HG03175 (cell line): ENCODE measurements around the gene SCN7A.

Source experiments
- ATAC-seq: cut with Tn5 transposase; IDR thresholded peaks from one replicate; pipeline ENCODE4 v1.9.1; 2021; ENCODE audit warnings: mild to moderate bottlenecking, moderate library complexity; ENCODE audit not compliant: unreplicated experiment

SCN7A gene

GRCh38 chr2:166494140-166494624 is at the start of gene SCN7A:
TSS of gene SCN7A (minus strand) at chr2:166494249. CDS start at chr2:166477696, 16,553 bp downstream.
- no peak for ATAC-seq

- peak; percentile 97 for ATAC-seq
These were observed 45.5 kb upstream of the SCN7A start for GRCh38 chr2:166539340-166540162.

- no peak for ATAC-seq
These were observed 42.1 kb upstream of the SCN7A start for GRCh38 chr2:166536111-166536510.

GRCh38 chr2:166521155-166521554 is 27.1 kb upstream of the SCN7A start:
- no peak for ATAC-seq

GRCh38 chr2:166520604-166521003 is 26.6 kb upstream of the SCN7A start:
- no peak for ATAC-seq

GRCh38 chr2:166519391-166519962 is 25.4 kb upstream of the SCN7A start:
- ATAC-seq, result no peak

- ATAC-seq, result no peak
These were observed 24.8 kb upstream of the SCN7A start for GRCh38 chr2:166518634-166519390.

GRCh38 chr2:166517533-166518061 is 23.5 kb upstream of the SCN7A start:
- no peak for ATAC-seq

- ATAC-seq, result no peak
These were observed 22.8 kb upstream of the SCN7A start for GRCh38 chr2:166516712-166517303.

- no peak for ATAC-seq
These were observed 19.9 kb upstream of the SCN7A start for GRCh38 chr2:166513952-166514351.

GRCh38 chr2:166499281-166499680 is 5.2 kb upstream of the SCN7A start:
- no peak for ATAC-seq

- ATAC-seq, result no peak
These were observed 2.6 kb downstream of the SCN7A start for GRCh38 chr2:166491461-166491860.

- ATAC-seq, result no peak
These were observed 6.9 kb downstream of the SCN7A start for GRCh38 chr2:166487171-166487570.

GRCh38 chr2:166485558-166486178 is 8.4 kb downstream of the SCN7A start:
- no peak for ATAC-seq

GRCh38 chr2:166472332-166472731 is 21.7 kb downstream of the SCN7A start:
- ATAC-seq, result no peak

- no peak for ATAC-seq
These were observed 25.7 kb downstream of the SCN7A start for GRCh38 chr2:166468124-166469024.

GRCh38 chr2:166464187-166464586 is 29.9 kb downstream of the SCN7A start:
- no peak for ATAC-seq

- no peak for ATAC-seq
These were observed 30.4 kb downstream of the SCN7A start for GRCh38 chr2:166463640-166464039.

GRCh38 chr2:166458674-166459073 is 35.4 kb downstream of the SCN7A start:
- no peak for ATAC-seq
